GM18519 (cell line): Measurements from ENCODE around the gene LOXL3.

Source experiments
- ATAC-seq: cut with Tn5 transposase; IDR thresholded peaks from one replicate; pipeline ENCODE4 v1.9.1; 2021; ENCODE audit warnings: mild to moderate bottlenecking, moderate library complexity; ENCODE audit not compliant: unreplicated experiment, low FRiP score

LOXL3 gene

GRCh38 chr2:74552914-74553811 is 579 bp downstream of the LOXL3 start:
- no peak for ATAC-seq

GRCh38 chr2:74551942-74552913 is 1.5 kb downstream of the LOXL3 start:
- ATAC-seq: no peak

GRCh38 chr2:74551530-74551929 is 2.2 kb downstream of the LOXL3 start:
- ATAC-seq: no peak

- no peak for ATAC-seq
Observed at GRCh38 chr2:74550231-74550630, 3.5 kb downstream of the LOXL3 start.

GRCh38 chr2:74548900-74549826 is 4.6 kb downstream of the LOXL3 start:
- no peak for ATAC-seq

GRCh38 chr2:74548285-74548899 is 5.3 kb downstream of the LOXL3 start:
- no peak for ATAC-seq

- no peak for ATAC-seq
Observed at GRCh38 chr2:74546004-74546403, 7.7 kb downstream of the LOXL3 start.

GRCh38 chr2:74544634-74545033 is 9.1 kb downstream of the LOXL3 start:
- ATAC-seq: no peak

GRCh38 chr2:74542978-74543377 is 10.8 kb downstream of the LOXL3 start:
- ATAC-seq: no peak

- ATAC-seq: no peak
Observed at GRCh38 chr2:74540291-74540690, 13.5 kb downstream of the LOXL3 start.

GRCh38 chr2:74538881-74539339 is 14.8 kb downstream of the LOXL3 start:
- ATAC-seq: no peak

- ATAC-seq: no peak
Observed at GRCh38 chr2:74537140-74537539, 16.6 kb downstream of the LOXL3 start.

- ATAC-seq: no peak
Observed at GRCh38 chr2:74536166-74536950, 17.4 kb downstream of the LOXL3 start.

GRCh38 chr2:74535440-74535965 is 18.2 kb downstream of the LOXL3 start:
- ATAC-seq: no peak

GRCh38 chr2:74534411-74534810 is 19.3 kb downstream of the LOXL3 start:
- no peak for ATAC-seq

GRCh38 chr2:74533464-74533863 is 20.3 kb downstream of the LOXL3 start:
- no peak for ATAC-seq

GRCh38 chr2:74532222-74532621 is 21.5 kb downstream of the LOXL3 start:
- no peak for ATAC-seq

GRCh38 chr2:74531666-74532065 is 22.1 kb downstream of the LOXL3 start:
- no peak for ATAC-seq
